ENCODE measurements around the gene USP34. TPM values are rescaled to one million over a fixed set of nuclear protein-coding genes. Genes with fewer than 3 reads are reported as not detected.

The USP34 gene
- total RNA-seq, 1 donor from 2014 or later: 176 TPM

GRCh38 chr2:61443342-61444041, 27.4 kb downstream of the USP34 start:
- POLR2A ChIA-PET: interaction anchor here (0.6 to 1.9 kb wide), 4 partner anchors 14 to 252 kb away, joined by 3 to 14 read pairs (median 6); partner anchors contain the start of gene USP34

GRCh38 chr2:61439241-61440002, 31.5 kb downstream of the USP34 start:
- no peak for DNase-seq
- intact Hi-C loops (cut with micrococcal nuclease): no loop called here
- Mint-ChIP-seq H3K27me3 (no peaks in the 10 kb centered on the region), H3K27ac (peak overlapping the region; percentile 21), H3K4me3 (peak overlapping the region; percentile 8), H3K4me1 (peaks cover 81% of the 10 kb centered on the region), H3K9me3 (peaks cover 11% of the 10 kb centered on the region), H3K36me3 (ENCODE audit: low read depth) (peaks cover 29% of the 10 kb centered on the region)
- CTCF ChIA-PET: interaction anchor here (1.2 kb wide), 1 partner anchor 13 kb away, joined by 7 read pairs; no protein-coding TSS in a partner anchor
- no peak for TF ChIP-seq CTCF (IDR thresholded peaks at IDR 0.05)
- POLR2A ChIA-PET: no interaction called here
- no peak for ATAC-seq (ENCODE audit: low read depth)

More at GRCh38 chr2:61443342-61444041, 27.4 kb downstream of the USP34 start:
- Mint-ChIP-seq H3K27me3 (no peaks in the 10 kb centered on the region), H3K36me3 (ENCODE audit: low read depth) (peaks cover 30% of the 10 kb centered on the region), H3K4me3 (peak overlapping the region; percentile 44), H3K9me3 (peaks cover 3% of the 10 kb centered on the region), H3K27ac (peak overlapping the region; percentile 78), H3K4me1 (peaks cover 79% of the 10 kb centered on the region)
- CTCF ChIA-PET: interaction anchor here (3.5 kb wide), 1 partner anchor 17 kb away, joined by 14 read pairs; no protein-coding TSS in a partner anchor
- no peak for TF ChIP-seq CTCF (IDR thresholded peaks at IDR 0.05)
- ATAC-seq (ENCODE audit: low read depth) (peak; percentile 84), DNase-seq (no peak)
- intact Hi-C loops (cut with micrococcal nuclease): loop anchor here (1.0 to 2.0 kb wide), 6 partner anchors 9 to 95 kb away; partner anchors contain the start of genes USP34 and XPO1

- ChIA-PET CTCF (interaction anchor here (1.2 kb wide), 1 partner anchor 12 kb away, joined by 7 read pairs; no protein-coding TSS in a partner anchor), POLR2A (interaction anchor here (0.6 kb wide), 1 partner anchor 138 kb away, joined by 3 read pairs; no protein-coding TSS in a partner anchor)
- intact Hi-C loops (cut with micrococcal nuclease): no loop called here
- peaks cover 10% of the 10 kb centered on the region for H3K9me3 Mint-ChIP-seq
- H3K27me3 Mint-ChIP-seq: no peaks in the 10 kb centered on the region
- TF ChIP-seq CTCF (IDR thresholded peaks at IDR 0.05): no peak
- no peak for DNase-seq
- ATAC-seq (ENCODE audit: low read depth): no peak
- peaks cover 26% of the 10 kb centered on the region for H3K36me3 Mint-ChIP-seq (ENCODE audit: low read depth)
- peak overlapping the region; percentile 38 for H3K27ac Mint-ChIP-seq
- peaks cover 82% of the 10 kb centered on the region for H3K4me1 Mint-ChIP-seq
- no peak overlapping the region for H3K4me3 Mint-ChIP-seq
Observed at GRCh38 chr2:61438670-61439069, 32.2 kb downstream of the USP34 start.

GRCh38 chr2:61437170-61437569, 33.7 kb downstream of the USP34 start:
- ChIA-PET CTCF (no interaction called here), POLR2A (interaction anchor here (0.6 kb wide), 2 partner anchors 36 to 87 kb away, joined by 3 to 4 read pairs; no protein-coding TSS in a partner anchor)
- H3K36me3 Mint-ChIP-seq (ENCODE audit: low read depth): peaks cover 23% of the 10 kb centered on the region
- no peak for TF ChIP-seq CTCF (IDR thresholded peaks at IDR 0.05)
- no peak overlapping the region for H3K27ac Mint-ChIP-seq
- no peaks in the 10 kb centered on the region for H3K27me3 Mint-ChIP-seq
- DNase-seq: no peak
- H3K9me3 Mint-ChIP-seq: peaks cover 9% of the 10 kb centered on the region
- intact Hi-C loops (cut with micrococcal nuclease): no loop called here
- no peak for ATAC-seq (ENCODE audit: low read depth)
- peaks cover 75% of the 10 kb centered on the region for H3K4me1 Mint-ChIP-seq
- H3K4me3 Mint-ChIP-seq: no peak overlapping the region

- peaks cover 23% of the 10 kb centered on the region for H3K36me3 Mint-ChIP-seq (ENCODE audit: low read depth)
- H3K27ac Mint-ChIP-seq: peak overlapping the region; percentile 6
- H3K27me3 Mint-ChIP-seq: no peaks in the 10 kb centered on the region
- ChIA-PET CTCF (no interaction called here), POLR2A (no interaction called here)
- no peak for TF ChIP-seq CTCF (IDR thresholded peaks at IDR 0.05)
- no peak overlapping the region for H3K4me3 Mint-ChIP-seq
- ATAC-seq (ENCODE audit: low read depth) (no peak), DNase-seq (no peak)
- H3K9me3 Mint-ChIP-seq: peaks cover 9% of the 10 kb centered on the region
- intact Hi-C loops (cut with micrococcal nuclease): no loop called here
- peaks cover 65% of the 10 kb centered on the region for H3K4me1 Mint-ChIP-seq
Observed at GRCh38 chr2:61436092-61436491, 34.8 kb downstream of the USP34 start.
